Activated B cell treated with CpG ODN at 0.5 μM for 24 hours (primary cell): Measurements from ENCODE around the gene CISD3. TPM values are rescaled to one million over a fixed set of nuclear protein-coding genes. Genes with fewer than 3 reads are reported as not detected.
A peak's percentile ranks its signal among the peaks of the same experiment; 100 is the strongest.

Source experiments
- ATAC-seq: fragments of 200-7000 bp; cut with Tn5 transposase; one replicate; pipeline ENCODE4 v1.10.0; 2021; ENCODE audit warnings: low read depth, mild to moderate bottlenecking, moderate library complexity
- CTCF ChIA-PET: fragments of 350-600 bp; sonication (Branson Sonifier 250); formaldehyde crosslinking; loops from one replicate; lab custom pipeline; 2021; ENCODE audit warnings: antibody characterized with exemption; lab: Charles Lee
- POLR2A ChIA-PET: fragments of 350-600 bp; sonication (Branson Sonifier 250); formaldehyde crosslinking; loops from one replicate; lab custom pipeline; 2021; ENCODE audit warnings: antibody characterized with exemption; lab: Charles Lee
- DNase-seq: peaks from one replicate; pipeline ENCODE4 v3.0.0; 2022
- H3K27ac Mint-ChIP-seq: one replicate; pipeline ENCODE4 v1.8.0; 2020; ENCODE audit warnings: mixed read lengths
- H3K27me3 Mint-ChIP-seq: one replicate; pipeline ENCODE4 v1.8.0; 2021; ENCODE audit warnings: mixed read lengths
- H3K36me3 Mint-ChIP-seq: one replicate; pipeline ENCODE4 v1.8.0; 2021; ENCODE audit warnings: low read depth, mixed read lengths
- H3K4me1 Mint-ChIP-seq: one replicate; pipeline ENCODE4 v1.8.0; 2021; ENCODE audit warnings: mixed read lengths
- H3K4me3 Mint-ChIP-seq: one replicate; pipeline ENCODE4 v1.8.0; 2020; ENCODE audit warnings: mild to moderate bottlenecking, mixed read lengths
- H3K9me3 Mint-ChIP-seq: one replicate; pipeline ENCODE4 v1.8.0; 2020; ENCODE audit warnings: mixed read lengths
- intact Hi-C: fragments of 100-400 bp; cut with micrococcal nuclease; formaldehyde crosslinking; loops from one replicate; pipeline ENCODE4 v1.15.1; 2024
- total RNA-seq: library from RNA; stranded (reverse); gene quantifications from 2 replicates; pipeline ENCODE4 v1.2.3, GENCODE V29; 2022
- TF ChIP-seq, protein P1 (sequence below): fragments of 200-600 bp; IDR thresholded peaks from one replicate; pipeline ENCODE4 v1.8.0; 2022; ENCODE audit warnings: antibody characterized with exemption, mild to moderate bottlenecking

The CISD3 gene, protein sequence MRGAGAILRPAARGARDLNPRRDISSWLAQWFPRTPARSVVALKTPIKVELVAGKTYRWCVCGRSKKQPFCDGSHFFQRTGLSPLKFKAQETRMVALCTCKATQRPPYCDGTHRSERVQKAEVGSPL
- 11.2 and 12.1 TPM in 2 replicates for total RNA-seq

DNA sequence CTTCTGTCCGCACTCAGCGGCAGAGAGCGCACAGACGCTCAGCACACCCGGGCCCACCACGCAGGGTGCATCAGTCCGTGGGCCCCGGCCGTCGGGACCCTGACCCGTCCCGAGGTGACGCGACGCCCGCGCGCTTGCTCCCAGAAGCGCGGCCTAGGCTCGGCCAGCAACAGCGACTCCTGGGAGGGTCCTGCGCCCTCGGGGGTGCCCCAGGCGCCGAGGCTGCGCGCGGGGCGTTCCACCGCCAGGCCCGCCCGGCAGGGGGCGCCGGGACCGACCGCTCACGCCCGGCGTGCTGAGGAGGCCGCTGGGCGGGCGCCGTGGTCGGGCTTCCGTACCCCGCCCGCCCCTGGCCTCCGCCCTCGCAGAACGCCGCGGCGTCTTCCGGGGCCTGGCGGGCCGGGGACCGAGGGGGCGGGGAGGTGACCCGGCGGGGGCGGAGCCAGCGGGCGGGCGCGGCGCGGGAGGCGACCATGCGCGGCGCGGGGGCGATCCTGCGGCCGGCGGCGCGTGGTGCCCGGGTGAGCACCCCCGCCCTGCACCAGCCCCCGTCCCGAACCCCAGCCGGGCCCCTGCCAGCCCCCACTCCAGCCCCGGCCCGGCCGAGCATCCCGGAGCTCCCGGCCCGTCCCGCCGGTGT is at the start of gene CISD3:
CISD3 (plus strand) TSS at position 456 of the 640 bp plus-strand sequence; CDS start at position 474, 18 bp downstream.
- ChIA-PET POLR2A (interaction anchor here (0.6 to 3.6 kb wide), 8 partner anchors 16 to 171 kb away, joined by 3 to 73 read pairs (median 9); partner anchors contain the start of genes MLLT6 and RPL23), CTCF (interaction anchor here (0.7 to 3.4 kb wide), 5 partner anchors 20 to 61 kb away, joined by 3 to 22 read pairs (median 4); partner anchors contain the start of gene EPOP)
- TF ChIP-seq, protein P1, sequence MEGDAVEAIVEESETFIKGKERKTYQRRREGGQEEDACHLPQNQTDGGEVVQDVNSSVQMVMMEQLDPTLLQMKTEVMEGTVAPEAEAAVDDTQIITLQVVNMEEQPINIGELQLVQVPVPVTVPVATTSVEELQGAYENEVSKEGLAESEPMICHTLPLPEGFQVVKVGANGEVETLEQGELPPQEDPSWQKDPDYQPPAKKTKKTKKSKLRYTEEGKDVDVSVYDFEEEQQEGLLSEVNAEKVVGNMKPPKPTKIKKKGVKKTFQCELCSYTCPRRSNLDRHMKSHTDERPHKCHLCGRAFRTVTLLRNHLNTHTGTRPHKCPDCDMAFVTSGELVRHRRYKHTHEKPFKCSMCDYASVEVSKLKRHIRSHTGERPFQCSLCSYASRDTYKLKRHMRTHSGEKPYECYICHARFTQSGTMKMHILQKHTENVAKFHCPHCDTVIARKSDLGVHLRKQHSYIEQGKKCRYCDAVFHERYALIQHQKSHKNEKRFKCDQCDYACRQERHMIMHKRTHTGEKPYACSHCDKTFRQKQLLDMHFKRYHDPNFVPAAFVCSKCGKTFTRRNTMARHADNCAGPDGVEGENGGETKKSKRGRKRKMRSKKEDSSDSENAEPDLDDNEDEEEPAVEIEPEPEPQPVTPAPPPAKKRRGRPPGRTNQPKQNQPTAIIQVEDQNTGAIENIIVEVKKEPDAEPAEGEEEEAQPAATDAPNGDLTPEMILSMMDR: no peak
- peaks cover 58% of the 10 kb centered on the region for H3K4me1 Mint-ChIP-seq
- ATAC-seq (peak; percentile 91), DNase-seq (peak; percentile 91)
- H3K27ac Mint-ChIP-seq: peak within 1 kb of the TSS; percentile 79
- no peaks in the 10 kb centered on the region for H3K27me3 Mint-ChIP-seq
- peak within 1 kb of the TSS; percentile 82 for H3K4me3 Mint-ChIP-seq
- H3K36me3 Mint-ChIP-seq: peaks cover 10% of the 10 kb centered on the region
- no peaks in the 10 kb centered on the region for H3K9me3 Mint-ChIP-seq
- intact Hi-C loops: loop anchor here (1.0 kb wide), 4 partner anchors 22 to 171 kb away; partner anchors contain the start of gene PSMB3

DNA sequence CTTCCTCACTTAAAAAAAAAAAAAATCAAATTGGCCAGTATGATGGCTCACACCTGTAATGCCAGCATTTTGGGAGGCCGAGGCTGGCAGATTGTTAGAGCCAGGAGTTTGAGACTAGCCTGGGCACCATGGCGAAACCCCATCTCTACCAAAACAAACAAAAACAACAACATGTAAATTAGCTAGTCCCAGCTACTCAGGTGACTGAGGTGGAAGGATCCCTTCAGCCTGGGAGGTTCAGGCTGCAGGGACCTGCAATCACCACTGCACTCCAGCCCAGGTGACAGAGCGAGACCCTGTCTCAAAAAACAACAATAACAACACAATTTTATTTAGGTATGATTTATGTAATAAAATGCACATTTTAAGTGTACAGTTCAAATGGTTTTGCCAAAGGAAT is 49.0 kb upstream of the CISD3 start:
- TF ChIP-seq, protein P1: no peak
- ChIA-PET POLR2A (interaction anchor here (0.7 to 0.9 kb wide), 3 partner anchors 54 to 518 kb away, joined by 3 read pairs; no protein-coding TSS in a partner anchor), CTCF (interaction anchor here (0.6 to 7.2 kb wide), 4 partner anchors 18 to 55 kb away, joined by 3 to 135 read pairs (median 6); no protein-coding TSS in a partner anchor)
- Mint-ChIP-seq H3K36me3 (no peaks in the 10 kb centered on the region), H3K9me3 (no peaks in the 10 kb centered on the region), H3K4me3 (no peak overlapping the region), H3K27ac (no peak overlapping the region), H3K4me1 (peaks cover 7% of the 10 kb centered on the region), H3K27me3 (peaks cover 9% of the 10 kb centered on the region)
- no peak for ATAC-seq
- DNase-seq: no peak
- intact Hi-C loops: no loop called here

DNA sequence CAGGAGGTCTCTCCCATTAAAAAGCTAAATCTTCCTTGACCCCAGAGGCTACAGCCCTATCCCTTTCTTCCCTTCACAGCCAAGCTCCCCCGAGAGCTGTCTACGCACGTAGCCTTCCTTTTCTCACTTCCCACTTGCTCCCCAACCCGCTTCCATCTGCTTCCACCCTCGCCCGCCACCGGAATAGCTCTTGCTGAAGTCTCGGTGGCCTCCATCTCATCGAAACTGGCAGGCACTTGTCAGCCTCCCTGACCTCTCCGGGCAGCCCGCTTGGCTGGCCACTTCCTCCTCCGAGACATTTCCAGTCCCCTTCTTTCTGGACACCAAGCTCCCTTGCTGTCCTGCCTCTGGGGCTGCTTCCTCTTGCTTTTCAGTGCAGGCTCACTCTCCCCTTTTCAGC is 44.6 kb upstream of the CISD3 start:
- DNase-seq (no peak), ATAC-seq (no peak)
- intact Hi-C loops: no loop called here
- POLR2A ChIA-PET: no interaction called here
- peaks cover 6% of the 10 kb centered on the region for H3K27me3 Mint-ChIP-seq
- H3K9me3 Mint-ChIP-seq: no peaks in the 10 kb centered on the region
- H3K4me1 Mint-ChIP-seq: no peaks in the 10 kb centered on the region
- CTCF ChIA-PET: no interaction called here
- no peaks in the 10 kb centered on the region for H3K36me3 Mint-ChIP-seq
- H3K27ac Mint-ChIP-seq: no peak overlapping the region
- TF ChIP-seq, protein P1: no peak
- H3K4me3 Mint-ChIP-seq: no peak overlapping the region

DNA sequence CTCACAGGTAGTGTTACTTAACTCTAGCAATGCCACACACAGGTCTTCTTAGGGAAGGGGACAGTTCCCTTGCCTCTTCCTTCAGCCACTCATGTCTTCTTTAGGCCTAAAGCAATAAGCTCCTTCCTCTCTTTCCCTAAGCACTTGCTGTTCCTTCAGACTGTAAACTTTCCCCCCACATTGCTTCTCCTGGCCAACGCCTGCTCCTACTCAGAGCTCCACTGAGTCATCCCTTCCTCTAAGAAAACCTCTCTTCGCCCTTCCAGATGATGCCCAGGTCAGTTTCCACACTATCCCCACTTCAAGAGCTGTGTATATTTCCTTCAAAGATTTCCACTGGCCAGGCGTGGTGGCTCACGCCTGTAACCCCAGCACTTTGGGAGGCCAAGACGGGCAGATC is 42.9 kb upstream of the CISD3 start:
- no peak for DNase-seq
- ChIA-PET CTCF (interaction anchor here (1.6 kb wide), 1 partner anchor 20 kb away, joined by 5 read pairs; no protein-coding TSS in a partner anchor), POLR2A (no interaction called here)
- Mint-ChIP-seq H3K9me3 (no peaks in the 10 kb centered on the region), H3K36me3 (no peaks in the 10 kb centered on the region), H3K4me1 (no peaks in the 10 kb centered on the region), H3K27me3 (peaks cover 6% of the 10 kb centered on the region), H3K27ac (no peak overlapping the region), H3K4me3 (no peak overlapping the region)
- intact Hi-C loops: no loop called here
- ATAC-seq: no peak
- TF ChIP-seq, protein P1: no peak

DNA sequence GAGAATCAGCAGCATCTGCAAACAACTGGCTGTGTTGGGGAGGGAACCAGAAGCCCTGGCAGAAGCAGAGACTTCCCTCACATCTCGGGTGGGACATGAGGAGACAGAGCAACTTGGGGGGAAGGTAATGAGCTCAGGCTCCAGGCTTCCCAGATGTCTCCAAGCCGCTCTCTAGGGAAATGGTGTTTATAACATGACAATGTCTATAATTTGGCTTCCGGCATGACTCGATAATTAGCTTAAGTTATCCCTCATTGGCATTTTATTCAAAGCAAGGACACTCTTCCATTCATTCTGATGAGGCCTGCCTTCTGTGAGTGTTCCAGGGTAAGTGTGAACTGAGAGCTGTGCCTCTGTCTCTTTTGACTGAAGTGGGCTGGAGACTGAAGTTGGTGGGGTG is 39.8 kb upstream of the CISD3 start:
- Mint-ChIP-seq H3K4me1 (no peaks in the 10 kb centered on the region), H3K27ac (no peak overlapping the region), H3K36me3 (no peaks in the 10 kb centered on the region), H3K9me3 (no peaks in the 10 kb centered on the region), H3K4me3 (no peak overlapping the region), H3K27me3 (peaks cover 6% of the 10 kb centered on the region)
- ChIA-PET CTCF (interaction anchor here (1.1 to 1.2 kb wide), 2 partner anchors 14 to 45 kb away, joined by 3 to 7 read pairs; no protein-coding TSS in a partner anchor), POLR2A (no interaction called here)
- no peak for DNase-seq
- ATAC-seq: no peak
- intact Hi-C loops: no loop called here
- TF ChIP-seq, protein P1: no peak
